Right cardiac atrium (tissue), 5 donors: Measurements from ENCODE around the gene EN2. TPM values are rescaled to one million over a fixed set of nuclear protein-coding genes. Genes with fewer than 3 reads are reported as not detected.

ENCODE experiments used
- ATAC-seq, 2 donors: fragments of 200-7000 bp; cut with Tn5 transposase; one replicate each; pipeline versions ENCODE4 v1.8.0 to v1.9.1; 2020; ENCODE audit warnings: moderate library complexity in 2 of 2, mild to moderate bottlenecking in 1 of 2
- DNase-seq, 3 donors: peaks; one replicate each; pipeline ENCODE4 v3.0.0-alpha.2; 2020
- H3K27ac ChIP-seq: one replicate; pipeline ENCODE4 v1.5.1; 2013; ENCODE audit warnings: mild to moderate bottlenecking, low read length, control low read depth, moderate library complexity
- H3K27me3 ChIP-seq: one replicate; pipeline ENCODE4 v1.6.1; 2013; ENCODE audit not compliant: control insufficient read depth, insufficient read depth
- H3K4me1 ChIP-seq: one replicate; pipeline ENCODE4 v1.6.1; 2013; ENCODE audit warnings: low read length; ENCODE audit not compliant: control insufficient read depth, insufficient read depth
- H3K4me3 ChIP-seq: one replicate; pipeline ENCODE4 v1.5.1; 2013; ENCODE audit warnings: low read length, control low read depth
- H3K9me3 ChIP-seq: one replicate; pipeline ENCODE4 v1.6.1; 2013; ENCODE audit warnings: low read length; ENCODE audit not compliant: control insufficient read depth
- WGBS: extraction: QIAGEN DNeasy Blood & Tissue Kit; methylation state at CpG from one replicate; pipeline ENCODE4 v1.1.7; 2013; 5-methylcytosine and 5-hydroxymethylcytosine counted together
- intact Hi-C, 4 donors: fragments of 100-400 bp; cut with DNase I; formaldehyde crosslinking; loops; one replicate each; pipeline versions ENCODE4 v1.11.0 to v1.14.0; 2022 to 2023
- polyA plus RNA-seq: library from polyadenylated mRNA; stranded (reverse); fragments of 200-250 nt; gene quantifications from one replicate; pipeline ENCODE4 v1.2.3, GENCODE V29; 2013
- total RNA-seq, 4 donors: library from RNA; stranded (reverse); fragmentation: NEBNext Ultra II Directional; extraction: Animal tissue kit (Norgen Biotek cat#: 25700); gene quantifications; one replicate each; pipeline ENCODE4 v1.2.1, GENCODE V29; 2021
- donor health status: healthy with polysubstance abuse.
- donor health status: DM: no; HTN: yes; CAD: no.
- donor health status: DM: no; HTN: no; CAD: no.
- donor health status: DM: no; HTN: yes; CAD: no; lungs with severe emphysema.
- donor health status: DM: yes; HTN: yes; CAD: no.

The EN2 gene
- total and polyA plus RNA-seq, 5 donors = 0.11 to 0.35 (median 0.16) TPM; not detected in 2

DNA sequence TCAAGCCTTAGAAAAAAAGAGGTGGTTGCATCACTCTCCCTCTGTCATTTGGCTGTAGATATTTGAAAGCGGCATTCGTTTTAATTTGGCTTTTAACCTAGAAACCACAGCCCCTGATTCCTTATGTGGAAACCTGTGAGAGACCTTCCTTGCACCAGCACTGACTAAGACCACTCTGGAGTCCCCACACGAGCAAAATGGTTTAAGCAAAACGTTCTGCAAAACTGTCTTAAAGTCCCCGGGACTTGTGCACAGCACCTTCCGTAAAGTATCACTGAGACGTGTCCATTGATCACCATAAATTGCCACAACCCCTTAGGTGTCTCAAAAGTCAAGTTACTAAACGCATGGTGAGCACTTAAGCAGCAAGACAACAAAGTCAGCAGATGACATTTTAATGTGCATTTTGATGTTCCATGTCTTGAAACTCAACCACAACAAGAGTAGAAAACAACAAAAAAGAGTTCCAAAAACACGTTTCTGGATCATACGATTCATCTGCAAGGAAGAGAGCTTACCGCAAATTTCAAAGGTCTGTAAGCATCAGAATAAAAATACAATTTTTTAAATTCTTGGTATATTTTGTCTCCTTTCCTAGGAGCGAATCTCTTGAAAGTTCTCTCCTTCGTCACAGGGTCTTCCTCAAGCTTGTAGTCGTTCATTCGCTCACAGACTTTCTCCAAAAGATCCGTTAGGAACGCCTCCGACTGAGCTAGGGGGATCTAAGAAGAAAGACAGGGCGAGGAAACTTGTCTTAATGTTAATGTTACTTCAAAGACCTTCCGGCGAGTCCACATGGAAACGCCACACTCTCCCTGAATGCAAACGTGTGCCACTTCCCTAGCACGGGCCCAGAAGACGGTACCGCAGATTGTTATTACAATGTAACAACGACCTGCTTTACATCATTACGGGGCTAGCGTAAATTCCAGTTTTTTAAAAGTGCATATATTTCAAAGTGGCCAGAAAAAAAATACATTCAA is 50.7 kb downstream of the EN2 start:
- no peaks in the 10 kb centered on the region for H3K9me3 ChIP-seq
- no peaks in the 10 kb centered on the region for H3K4me1 ChIP-seq
- 8% methylated on average over 29 of the region's 29 CpGs for WGBS
- ATAC-seq (no peak), DNase-seq (no peak)
- H3K4me3 ChIP-seq = no peak overlapping the region
- H3K27ac ChIP-seq = no peak overlapping the region
- intact Hi-C loops = no loop called here
- peaks cover 9% of the 10 kb centered on the region for H3K27me3 ChIP-seq

GRCh38 chr7:155509359-155509724 is 51.4 kb downstream of the EN2 start:
- H3K4me1 ChIP-seq = no peaks in the 10 kb centered on the region
- H3K27me3 ChIP-seq = peaks cover 11% of the 10 kb centered on the region
- intact Hi-C loops = no loop called here
- WGBS = 2% methylated on average over 16 of the region's 16 CpGs
- no peak overlapping the region for H3K27ac ChIP-seq
- ATAC-seq = no peak
- no peaks in the 10 kb centered on the region for H3K9me3 ChIP-seq
- H3K4me3 ChIP-seq = no peak overlapping the region
- DNase-seq = no peak

DNA sequence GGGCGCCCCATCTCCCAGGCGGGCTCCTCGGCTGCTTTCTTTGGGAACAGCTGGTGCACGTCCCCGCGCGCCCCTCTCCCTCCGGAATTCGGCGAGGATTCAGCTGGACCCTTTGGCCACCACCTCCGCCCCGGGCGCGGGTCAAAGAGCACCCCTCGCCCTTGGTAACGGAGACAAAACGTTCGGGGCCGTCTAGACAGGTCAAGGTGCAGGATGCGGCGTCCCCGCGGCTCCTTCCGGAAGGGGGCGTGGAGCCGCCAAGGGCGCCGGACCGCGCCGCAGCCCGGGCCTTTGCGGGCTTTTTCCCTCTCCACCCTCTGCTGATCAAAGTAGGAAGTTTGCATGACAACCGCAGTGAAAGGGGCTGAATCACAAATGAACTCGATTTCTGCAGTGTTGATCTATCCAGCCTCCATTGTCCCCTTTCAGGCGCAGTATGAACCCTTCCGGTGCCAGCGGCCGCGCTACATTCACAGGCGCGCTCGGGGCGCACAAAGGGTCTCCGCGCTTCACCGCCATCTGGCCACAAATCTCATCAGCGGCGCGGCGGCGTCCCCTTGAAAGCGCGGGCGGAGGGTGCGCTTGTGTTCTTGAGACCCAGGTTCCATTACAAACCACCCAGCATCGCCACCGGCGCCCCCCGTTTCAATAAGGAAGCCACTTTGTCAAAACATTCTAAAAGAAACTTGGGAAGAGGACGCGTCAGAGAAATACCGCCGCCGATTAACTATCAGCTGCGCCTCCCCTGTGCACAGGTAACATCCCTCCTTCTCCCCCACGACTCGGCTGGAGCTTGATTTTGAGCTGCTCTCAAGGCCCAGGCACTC is 52.0 kb downstream of the EN2 start:
- intact Hi-C loops = no loop called here
- Histone ChIP-seq H3K27me3 (peaks cover 11% of the 10 kb centered on the region), H3K4me3 (no peak overlapping the region), H3K9me3 (no peaks in the 10 kb centered on the region), H3K4me1 (no peaks in the 10 kb centered on the region), H3K27ac (no peak overlapping the region)
- no peak for ATAC-seq
- no peak for DNase-seq
- WGBS = 2% methylated on average over 68 of the region's 68 CpGs

GRCh38 chr7:155510975-155511701 is 53.2 kb downstream of the EN2 start:
- H3K9me3 ChIP-seq = no peaks in the 10 kb centered on the region
- peaks cover 11% of the 10 kb centered on the region for H3K27me3 ChIP-seq
- DNase-seq (no peak), ATAC-seq (no peak)
- H3K4me3 ChIP-seq = no peak overlapping the region
- WGBS = 8% methylated on average over 6 of the region's 6 CpGs
- no peaks in the 10 kb centered on the region for H3K4me1 ChIP-seq
- no peak overlapping the region for H3K27ac ChIP-seq
- intact Hi-C loops = no loop called here

DNA sequence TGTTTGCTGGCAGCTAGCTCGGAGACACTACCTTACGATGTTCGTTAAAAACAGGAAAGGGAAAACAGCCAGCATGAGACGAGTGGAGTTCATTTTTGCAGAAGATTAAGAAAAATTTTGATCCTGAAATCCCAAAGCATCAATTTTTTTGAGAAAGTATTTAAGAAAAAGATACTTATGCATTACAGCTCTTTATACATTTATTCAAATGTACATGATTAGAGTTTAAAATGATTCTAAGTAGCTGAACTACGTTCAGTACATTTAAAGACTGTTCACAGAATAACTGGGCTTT is 53.7 kb downstream of the EN2 start:
- ATAC-seq = no peak
- H3K27ac ChIP-seq = no peak overlapping the region
- DNase-seq = no peak
- intact Hi-C loops = no loop called here
- WGBS = 18% methylated on average over 5 of the region's 5 CpGs
- no peaks in the 10 kb centered on the region for H3K9me3 ChIP-seq
- H3K4me1 ChIP-seq = no peaks in the 10 kb centered on the region
- no peak overlapping the region for H3K4me3 ChIP-seq
- H3K27me3 ChIP-seq = peaks cover 11% of the 10 kb centered on the region

- Histone ChIP-seq H3K9me3 (no peaks in the 10 kb centered on the region), H3K27ac (no peak overlapping the region), H3K4me1 (no peaks in the 10 kb centered on the region), H3K27me3 (peaks cover 11% of the 10 kb centered on the region), H3K4me3 (no peak overlapping the region)
- 28% methylated on average over 4 of the region's 4 CpGs for WGBS
- DNase-seq (no peak), ATAC-seq (no peak)
- intact Hi-C loops = no loop called here
These were observed 54.4 kb downstream of the EN2 start for GRCh38 chr7:155512246-155512887.

DNA sequence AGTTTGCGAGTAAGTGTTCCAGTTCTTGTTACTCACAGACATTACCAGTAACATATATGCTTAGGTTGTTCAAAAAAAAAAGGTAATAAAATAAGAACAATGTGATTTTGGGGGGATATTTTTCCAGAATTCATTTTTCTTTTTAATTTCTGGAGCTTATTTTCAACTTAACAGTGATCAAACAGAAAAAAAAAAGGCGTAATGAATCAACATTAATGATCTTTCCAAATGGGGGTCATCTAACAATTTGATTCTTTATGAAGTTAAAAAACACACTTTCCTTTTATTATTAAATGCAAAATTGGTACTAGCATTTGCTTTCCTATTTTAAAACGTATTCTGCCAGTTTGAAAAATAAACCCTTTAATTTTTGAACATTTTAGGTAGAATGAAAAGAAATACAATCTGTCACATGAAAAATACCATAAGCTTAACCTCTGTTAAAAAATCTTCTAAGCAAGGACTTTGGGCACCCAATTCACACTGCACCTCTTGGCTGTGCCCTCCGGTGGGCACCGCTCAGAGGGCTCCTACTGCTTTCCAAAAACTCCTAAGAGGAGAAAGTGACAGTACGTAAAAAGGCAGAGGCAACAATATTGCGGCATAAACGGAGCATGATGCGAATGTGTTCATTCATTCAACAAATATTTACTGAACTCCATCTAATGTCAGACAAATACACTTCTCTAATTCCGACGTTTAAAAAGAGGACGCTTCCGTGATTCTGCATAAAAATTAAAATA is 55.8 kb downstream of the EN2 start:
- 78% methylated on average over 13 of the region's 13 CpGs for WGBS
- Histone ChIP-seq H3K27me3 (peaks cover 9% of the 10 kb centered on the region), H3K27ac (no peak overlapping the region), H3K9me3 (no peaks in the 10 kb centered on the region), H3K4me3 (no peak overlapping the region), H3K4me1 (no peaks in the 10 kb centered on the region)
- no peak for DNase-seq
- intact Hi-C loops = no loop called here
- ATAC-seq = no peak

DNA sequence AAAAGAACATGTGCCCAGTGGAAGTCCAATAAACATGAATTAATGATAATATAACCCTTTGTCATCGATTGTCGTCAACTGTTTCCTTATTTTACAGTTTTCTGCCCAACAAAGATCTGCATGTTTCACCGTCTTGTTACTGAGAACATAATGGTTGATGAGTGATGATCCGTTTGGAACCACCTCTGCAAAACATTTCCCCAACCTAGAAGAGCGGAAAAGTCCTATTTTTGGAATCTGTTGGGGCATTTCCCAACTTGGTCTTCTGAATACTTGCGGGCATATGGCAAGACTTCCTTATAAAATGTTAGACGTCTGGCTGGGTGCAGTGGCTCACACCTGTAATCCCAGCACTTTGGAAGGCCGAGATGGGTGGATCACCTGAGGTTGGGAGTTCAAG is 56.4 kb downstream of the EN2 start:
- DNase-seq = no peak
- Histone ChIP-seq H3K27me3 (peaks cover 9% of the 10 kb centered on the region), H3K4me3 (no peak overlapping the region), H3K4me1 (no peaks in the 10 kb centered on the region), H3K27ac (no peak overlapping the region), H3K9me3 (no peaks in the 10 kb centered on the region)
- intact Hi-C loops = no loop called here
- 86% methylated on average over 8 of the region's 8 CpGs for WGBS
- ATAC-seq = no peak
